GM19438 (cell line): ENCODE measurements around the gene SUMF2.
"Not testable (repeated sequence)": the region's sequence is repeated elsewhere in the genome, so short reads cannot be mapped to it uniquely, and the experiment has no call there.

Experiments
- ATAC-seq: cut with Tn5 transposase; IDR thresholded peaks from one replicate; pipeline ENCODE4 v1.9.1; 2021; ENCODE audit warnings: low read depth; ENCODE audit not compliant: unreplicated experiment

SUMF2 gene

GRCh38 chr7:56063882-56064625, at the start of gene SUMF2:
TSS of gene SUMF2 (plus strand) at chr7:56064286. CDS start at chr7:56064312, 26 bp downstream.
- ATAC-seq: peak; percentile 88

GRCh38 chr7:56017015-56017414, 47.1 kb upstream of the SUMF2 start:
- not testable (repeated sequence) for ATAC-seq

GRCh38 chr7:56019501-56019900, 44.6 kb upstream of the SUMF2 start:
- ATAC-seq: no peak

- ATAC-seq: no peak
Measured at GRCh38 chr7:56023500-56023899, 40.6 kb upstream of the SUMF2 start.

GRCh38 chr7:56026538-56026937, 37.5 kb upstream of the SUMF2 start:
- ATAC-seq: no peak

GRCh38 chr7:56028942-56029630, 35.0 kb upstream of the SUMF2 start:
- no peak for ATAC-seq

- no peak for ATAC-seq
Measured at GRCh38 chr7:56030340-56030739, 33.7 kb upstream of the SUMF2 start.

- not testable (repeated sequence) for ATAC-seq
Measured at GRCh38 chr7:56031556-56031955, 32.5 kb upstream of the SUMF2 start.

- ATAC-seq: not testable (repeated sequence)
Measured at GRCh38 chr7:56032578-56032977, 31.5 kb upstream of the SUMF2 start.

GRCh38 chr7:56033671-56034432, 30.2 kb upstream of the SUMF2 start:
- ATAC-seq: peak; percentile 98

- no peak for ATAC-seq
Measured at GRCh38 chr7:56040730-56041129, 23.4 kb upstream of the SUMF2 start.

GRCh38 chr7:56045758-56046157, 18.3 kb upstream of the SUMF2 start:
- not testable (repeated sequence) for ATAC-seq

GRCh38 chr7:56046721-56047445, 17.2 kb upstream of the SUMF2 start:
- no peak for ATAC-seq

- not testable (repeated sequence) for ATAC-seq
Measured at GRCh38 chr7:56047446-56048116, 16.5 kb upstream of the SUMF2 start.

GRCh38 chr7:56048245-56048644, 15.8 kb upstream of the SUMF2 start:
- ATAC-seq: no peak

GRCh38 chr7:56048763-56049162, 15.3 kb upstream of the SUMF2 start:
- ATAC-seq: not testable (repeated sequence)

- ATAC-seq: no peak
Measured at GRCh38 chr7:56051053-56051338, 13.1 kb upstream of the SUMF2 start.

GRCh38 chr7:56051339-56052191, 12.5 kb upstream of the SUMF2 start, which contains the start of the genes CCT6A and PSPH:
TSS of gene CCT6A (plus strand) at chr7:56051765. CDS start at chr7:56051849, 84 bp downstream.
TSS of gene PSPH (minus strand) at chr7:56051444. CDS start at chr7:56021212, 30,232 bp downstream.
- peak; percentile 95 for ATAC-seq

GRCh38 chr7:56053379-56053778, 10.7 kb upstream of the SUMF2 start:
- no peak for ATAC-seq
